HG03378 (cell line): Measurements from ENCODE around the gene CCL4L2.
"Not testable (repeated sequence)": the region's sequence is repeated elsewhere in the genome, so short reads cannot be mapped to it uniquely, and the experiment has no call there.

ENCODE experiments used
- ATAC-seq: cut with Tn5 transposase; IDR thresholded peaks from one replicate; pipeline ENCODE4 v1.9.1; 2021; ENCODE audit warnings: mild to moderate bottlenecking, moderate library complexity; ENCODE audit not compliant: unreplicated experiment

The CCL4L2 gene

GRCh38 chr17:36210439-36211211, at the start of gene CCL4L2:
Gene CCL4L2, plus strand, starts transcription at chr17:36211063.
- ATAC-seq = peak; percentile 61

- ATAC-seq = not testable (repeated sequence)
Measured at GRCh38 chr17:36168836-36169235, 42.0 kb upstream of the CCL4L2 start.

GRCh38 chr17:36176536-36176935, 34.3 kb upstream of the CCL4L2 start, which contains the start of gene TBC1D3B:
Gene TBC1D3B, minus strand, starts transcription at chr17:36176636. Its CDS starts 1,586 bp downstream, at chr17:36175050.
- ATAC-seq = not testable (repeated sequence)

- not testable (repeated sequence) for ATAC-seq
Measured at GRCh38 chr17:36181446-36182175, 29.3 kb upstream of the CCL4L2 start.

- no peak for ATAC-seq
Measured at GRCh38 chr17:36182176-36183000, 28.5 kb upstream of the CCL4L2 start.

- ATAC-seq = no peak
Measured at GRCh38 chr17:36183001-36183971, 27.6 kb upstream of the CCL4L2 start.

GRCh38 chr17:36184023-36184765, 26.7 kb upstream of the CCL4L2 start:
- ATAC-seq = no peak

- no peak for ATAC-seq
Measured at GRCh38 chr17:36185416-36185815, 25.4 kb upstream of the CCL4L2 start.

- not testable (repeated sequence) for ATAC-seq
Measured at GRCh38 chr17:36186810-36187763, 23.8 kb upstream of the CCL4L2 start.

- ATAC-seq = not testable (repeated sequence)
Measured at GRCh38 chr17:36187943-36188665, 22.8 kb upstream of the CCL4L2 start.

GRCh38 chr17:36188891-36189306, 22.0 kb upstream of the CCL4L2 start:
- peak; percentile 45 for ATAC-seq

- ATAC-seq = not testable (repeated sequence)
Measured at GRCh38 chr17:36189993-36190392, 20.9 kb upstream of the CCL4L2 start.

GRCh38 chr17:36190549-36191330, 20.1 kb upstream of the CCL4L2 start:
- ATAC-seq = not testable (repeated sequence)

GRCh38 chr17:36193216-36193775, 17.6 kb upstream of the CCL4L2 start:
- ATAC-seq = no peak

- not testable (repeated sequence) for ATAC-seq
Measured at GRCh38 chr17:36194147-36194831, 16.6 kb upstream of the CCL4L2 start.
